ENCODE results near the gene MTARC1.

Gene MTARC1

DNA sequence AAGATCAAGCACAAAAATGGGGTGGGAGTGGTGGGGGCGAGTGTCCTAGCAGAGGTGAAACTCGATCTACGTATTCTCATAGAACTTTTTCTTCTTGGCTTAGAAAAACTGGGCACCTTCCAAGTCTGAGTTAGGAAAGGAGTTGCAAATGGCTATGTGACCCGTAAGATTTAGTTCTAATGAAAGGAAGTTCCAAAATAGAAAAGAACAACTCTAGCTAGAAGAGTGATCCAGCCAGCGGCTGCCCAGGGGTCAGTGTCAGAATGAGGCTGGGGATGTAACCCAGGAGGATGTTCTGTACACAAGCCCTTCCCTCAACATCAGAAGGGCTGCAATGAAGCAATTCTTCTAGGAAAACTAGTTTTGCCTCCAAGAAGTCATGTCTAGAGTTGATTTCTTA lies 5.2 kb downstream of the MTARC1 start:
- Histone ChIP-seq H3K9ac (ENCODE audit: low read length) (no peak overlapping the region), H3K27ac (ENCODE audit: low read depth, low read length) (no peak overlapping the region), H3K9me3 (ENCODE audit: low read length) (no peaks in the 10 kb centered on the region), H3K36me3 (ENCODE audit: insufficient read depth, low read length) (peaks cover 7% of the 10 kb centered on the region), H3K4me1 (ENCODE audit: insufficient read depth, low read length) (peaks cover 11% of the 10 kb centered on the region), H3K27me3 (ENCODE audit: control insufficient read depth in 1 of 2, insufficient read depth in 2 of 2, low read length in 2 of 2) (no peaks in the 10 kb centered on the region), H3K4me3 (ENCODE audit: low read depth in 1 of 2, low read length in 2 of 2) (no peak overlapping the region)

DNA sequence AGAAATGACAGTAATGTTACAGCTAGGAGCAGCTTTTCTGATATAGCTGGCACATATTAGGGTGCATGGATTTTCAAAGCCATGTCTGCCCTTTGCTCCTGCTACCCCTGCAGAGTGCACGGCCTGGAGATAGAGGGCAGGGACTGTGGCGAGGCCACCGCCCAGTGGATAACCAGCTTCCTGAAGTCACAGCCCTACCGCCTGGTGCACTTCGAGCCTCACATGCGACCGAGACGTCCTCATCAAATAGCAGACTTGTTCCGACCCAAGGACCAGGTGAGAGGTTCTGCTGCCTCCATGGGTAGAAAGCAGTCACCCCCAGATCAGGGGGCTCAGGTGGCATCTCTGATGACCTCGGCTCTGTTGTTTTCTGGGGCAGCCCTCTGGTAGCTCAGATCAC lies 9.8 kb downstream of the MTARC1 start:
- H3K36me3 ChIP-seq (ENCODE audit: insufficient read depth, low read length), result peaks cover 34% of the 10 kb centered on the region
- no peak overlapping the region for H3K27ac ChIP-seq (ENCODE audit: low read depth, low read length)
- no peaks in the 10 kb centered on the region for H3K4me1 ChIP-seq (ENCODE audit: insufficient read depth, low read length)
- no peak overlapping the region for H3K4me3 ChIP-seq (ENCODE audit: low read depth in 1 of 2, low read length in 2 of 2)
- H3K9ac ChIP-seq (ENCODE audit: low read length), result no peak overlapping the region
- H3K27me3 ChIP-seq (ENCODE audit: control insufficient read depth in 1 of 2, insufficient read depth in 2 of 2, low read length in 2 of 2), result no peaks in the 10 kb centered on the region
- H3K9me3 ChIP-seq (ENCODE audit: low read length), result no peaks in the 10 kb centered on the region

GRCh38 chr1:220797044-220797443 lies 10.3 kb downstream of the MTARC1 start:
- H3K27me3 ChIP-seq (ENCODE audit: control insufficient read depth in 1 of 2, insufficient read depth in 2 of 2, low read length in 2 of 2), result no peaks in the 10 kb centered on the region
- H3K4me1 ChIP-seq (ENCODE audit: insufficient read depth, low read length), result no peaks in the 10 kb centered on the region
- H3K27ac ChIP-seq (ENCODE audit: low read depth, low read length), result no peak overlapping the region
- no peaks in the 10 kb centered on the region for H3K9me3 ChIP-seq (ENCODE audit: low read length)
- no peak overlapping the region for H3K9ac ChIP-seq (ENCODE audit: low read length)
- no peak overlapping the region for H3K4me3 ChIP-seq (ENCODE audit: low read depth in 1 of 2, low read length in 2 of 2)
- peaks cover 34% of the 10 kb centered on the region for H3K36me3 ChIP-seq (ENCODE audit: insufficient read depth, low read length)

DNA sequence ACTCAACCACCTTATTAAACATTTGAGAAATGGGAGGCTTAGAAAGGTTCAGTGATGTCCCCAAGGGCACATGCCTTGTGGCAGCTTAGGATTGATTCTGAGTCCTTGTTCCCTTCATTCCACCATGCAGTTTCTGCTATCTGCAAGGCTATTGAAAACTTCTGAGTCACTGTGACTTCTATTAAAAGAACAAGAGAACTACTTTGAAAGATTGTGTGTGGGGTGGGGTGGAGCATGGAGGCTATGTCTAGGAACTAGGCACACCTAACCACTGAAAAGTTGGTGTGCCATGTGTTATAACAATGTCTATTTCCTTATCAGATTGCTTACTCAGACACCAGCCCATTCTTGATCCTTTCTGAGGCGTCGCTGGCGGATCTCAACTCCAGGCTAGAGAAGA lies 10.8 kb downstream of the MTARC1 start:
- H3K4me1 ChIP-seq (ENCODE audit: insufficient read depth, low read length), result no peaks in the 10 kb centered on the region
- no peak overlapping the region for H3K27ac ChIP-seq (ENCODE audit: low read depth, low read length)
- H3K9me3 ChIP-seq (ENCODE audit: low read length), result no peaks in the 10 kb centered on the region
- peaks cover 34% of the 10 kb centered on the region for H3K36me3 ChIP-seq (ENCODE audit: insufficient read depth, low read length)
- H3K4me3 ChIP-seq (ENCODE audit: low read depth in 1 of 2, low read length in 2 of 2), result no peak overlapping the region
- H3K9ac ChIP-seq (ENCODE audit: low read length), result no peak overlapping the region
- H3K27me3 ChIP-seq (ENCODE audit: control insufficient read depth in 1 of 2, insufficient read depth in 2 of 2, low read length in 2 of 2), result no peaks in the 10 kb centered on the region

DNA sequence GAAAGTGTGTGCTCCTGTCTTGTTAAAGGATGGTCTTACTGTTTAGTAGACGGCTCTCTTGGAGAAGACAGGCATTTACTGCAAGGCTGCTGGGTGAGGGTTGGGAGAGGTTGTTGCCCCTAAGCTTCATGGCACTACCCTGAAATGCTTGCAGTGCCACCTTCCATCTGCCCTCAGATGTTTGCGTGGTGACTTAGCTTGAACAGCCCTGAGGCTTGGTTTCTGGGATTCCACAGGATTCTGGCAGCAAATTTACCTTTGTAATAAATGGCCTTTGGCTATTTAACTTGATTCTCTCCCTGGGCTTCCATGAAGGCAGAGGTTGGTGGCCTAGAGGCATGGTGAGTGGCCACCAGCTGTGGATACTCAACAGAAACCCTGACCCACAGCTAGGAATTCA lies 11.6 kb downstream of the MTARC1 start:
- H3K36me3 ChIP-seq (ENCODE audit: insufficient read depth, low read length), result peaks cover 34% of the 10 kb centered on the region
- no peaks in the 10 kb centered on the region for H3K27me3 ChIP-seq (ENCODE audit: control insufficient read depth in 1 of 2, insufficient read depth in 2 of 2, low read length in 2 of 2)
- H3K9me3 ChIP-seq (ENCODE audit: low read length), result no peaks in the 10 kb centered on the region
- H3K4me3 ChIP-seq (ENCODE audit: low read depth in 1 of 2, low read length in 2 of 2), result no peak overlapping the region
- H3K9ac ChIP-seq (ENCODE audit: low read length), result no peak overlapping the region
- H3K27ac ChIP-seq (ENCODE audit: low read depth, low read length), result no peak overlapping the region
- peaks cover 7% of the 10 kb centered on the region for H3K4me1 ChIP-seq (ENCODE audit: insufficient read depth, low read length)

GRCh38 chr1:220800262-220800661 lies 13.5 kb downstream of the MTARC1 start:
- H3K27ac ChIP-seq (ENCODE audit: low read depth, low read length), result no peak overlapping the region
- H3K9me3 ChIP-seq (ENCODE audit: low read length), result no peaks in the 10 kb centered on the region
- peaks cover 34% of the 10 kb centered on the region for H3K36me3 ChIP-seq (ENCODE audit: insufficient read depth, low read length)
- no peaks in the 10 kb centered on the region for H3K27me3 ChIP-seq (ENCODE audit: control insufficient read depth in 1 of 2, insufficient read depth in 2 of 2, low read length in 2 of 2)
- H3K4me3 ChIP-seq (ENCODE audit: low read depth in 1 of 2, low read length in 2 of 2), result no peak overlapping the region
- peaks cover 23% of the 10 kb centered on the region for H3K4me1 ChIP-seq (ENCODE audit: insufficient read depth, low read length)
- H3K9ac ChIP-seq (ENCODE audit: low read length), result no peak overlapping the region

- Histone ChIP-seq H3K4me1 (ENCODE audit: insufficient read depth, low read length) (peaks cover 32% of the 10 kb centered on the region), H3K9me3 (ENCODE audit: low read length) (no peaks in the 10 kb centered on the region), H3K36me3 (ENCODE audit: insufficient read depth, low read length) (peaks cover 14% of the 10 kb centered on the region), H3K27ac (ENCODE audit: low read depth, low read length) (peak overlapping the region; percentile 54), H3K4me3 (ENCODE audit: low read depth in 1 of 2, low read length in 2 of 2) (no peak overlapping the region), H3K9ac (ENCODE audit: low read length) (no peak overlapping the region), H3K27me3 (ENCODE audit: control insufficient read depth in 1 of 2, insufficient read depth in 2 of 2, low read length in 2 of 2) (no peaks in the 10 kb centered on the region)
Measured at GRCh38 chr1:220803401-220804201, 16.9 kb downstream of the MTARC1 start.

DNA sequence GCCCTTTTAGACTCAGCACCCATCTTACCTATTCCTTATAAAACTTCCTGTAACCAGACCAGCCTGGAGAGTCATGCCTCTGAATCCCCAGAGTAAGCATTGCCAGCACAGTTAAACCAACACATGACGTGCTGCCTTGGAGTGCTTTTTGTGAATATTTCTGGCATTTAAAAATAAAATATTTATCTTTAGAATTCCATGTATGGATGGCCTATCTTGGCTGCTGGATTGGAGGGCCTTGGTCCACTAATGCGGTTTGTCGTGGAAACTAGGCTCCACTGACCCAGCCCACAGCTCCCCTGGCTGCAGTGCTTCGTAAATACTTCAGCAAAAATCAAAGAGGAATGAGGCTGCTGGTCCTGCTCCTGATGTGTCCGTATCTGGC lies 17.5 kb downstream of the MTARC1 start:
- H3K4me3 ChIP-seq (ENCODE audit: low read depth in 1 of 2, low read length in 2 of 2), result no peak overlapping the region
- peak overlapping the region; percentile 54 for H3K27ac ChIP-seq (ENCODE audit: low read depth, low read length)
- H3K4me1 ChIP-seq (ENCODE audit: insufficient read depth, low read length), result peaks cover 38% of the 10 kb centered on the region

GRCh38 chr1:220806408-220806807 lies 19.7 kb downstream of the MTARC1 start:
- peaks cover 55% of the 10 kb centered on the region for H3K4me1 ChIP-seq (ENCODE audit: insufficient read depth, low read length)
- no peak overlapping the region for H3K4me3 ChIP-seq (ENCODE audit: low read depth in 1 of 2, low read length in 2 of 2)
- no peaks in the 10 kb centered on the region for H3K27me3 ChIP-seq (ENCODE audit: control insufficient read depth in 1 of 2, insufficient read depth in 2 of 2, low read length in 2 of 2)
- H3K9me3 ChIP-seq (ENCODE audit: low read length), result no peaks in the 10 kb centered on the region
- H3K9ac ChIP-seq (ENCODE audit: low read length), result no peak overlapping the region
- H3K27ac ChIP-seq (ENCODE audit: low read depth, low read length), result no peak overlapping the region
- no peaks in the 10 kb centered on the region for H3K36me3 ChIP-seq (ENCODE audit: insufficient read depth, low read length)

More for the DNA sequence above, 17.5 kb downstream of the MTARC1 start:
- Histone ChIP-seq H3K36me3 (ENCODE audit: insufficient read depth, low read length) (peaks cover 8% of the 10 kb centered on the region), H3K9ac (ENCODE audit: low read length) (no peak overlapping the region), H3K9me3 (ENCODE audit: low read length) (no peaks in the 10 kb centered on the region), H3K27me3 (ENCODE audit: control insufficient read depth in 1 of 2, insufficient read depth in 2 of 2, low read length in 2 of 2) (no peaks in the 10 kb centered on the region)

DNA sequence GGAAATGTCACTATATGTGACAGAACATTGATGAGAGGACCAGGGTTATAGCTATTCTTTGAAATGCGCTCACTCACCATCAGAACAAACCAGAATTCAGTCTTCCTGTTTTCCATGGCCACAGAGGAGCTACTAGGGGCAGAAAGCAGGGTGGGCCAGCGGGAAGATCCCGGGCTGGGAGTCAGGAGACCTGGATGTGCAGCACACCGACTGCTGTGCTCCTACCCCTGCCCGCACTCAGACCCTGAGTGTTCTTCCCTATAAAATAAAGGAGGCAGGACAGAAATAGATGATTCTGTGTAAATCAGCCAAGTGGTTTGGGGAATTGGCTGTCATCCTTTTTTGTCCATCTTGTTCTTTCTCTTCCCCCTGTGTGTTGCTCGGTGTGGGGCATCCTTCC lies 21.0 kb downstream of the MTARC1 start:
- no peaks in the 10 kb centered on the region for H3K27me3 ChIP-seq (ENCODE audit: control insufficient read depth in 1 of 2, insufficient read depth in 2 of 2, low read length in 2 of 2)
- peaks cover 63% of the 10 kb centered on the region for H3K4me1 ChIP-seq (ENCODE audit: insufficient read depth, low read length)
- H3K27ac ChIP-seq (ENCODE audit: low read depth, low read length), result peak overlapping the region; percentile 83
- H3K4me3 ChIP-seq (ENCODE audit: low read depth in 1 of 2, low read length in 2 of 2), result no peak overlapping the region
- H3K9me3 ChIP-seq (ENCODE audit: low read length), result no peaks in the 10 kb centered on the region
- H3K36me3 ChIP-seq (ENCODE audit: insufficient read depth, low read length), result no peaks in the 10 kb centered on the region
- no peak overlapping the region for H3K9ac ChIP-seq (ENCODE audit: low read length)

DNA sequence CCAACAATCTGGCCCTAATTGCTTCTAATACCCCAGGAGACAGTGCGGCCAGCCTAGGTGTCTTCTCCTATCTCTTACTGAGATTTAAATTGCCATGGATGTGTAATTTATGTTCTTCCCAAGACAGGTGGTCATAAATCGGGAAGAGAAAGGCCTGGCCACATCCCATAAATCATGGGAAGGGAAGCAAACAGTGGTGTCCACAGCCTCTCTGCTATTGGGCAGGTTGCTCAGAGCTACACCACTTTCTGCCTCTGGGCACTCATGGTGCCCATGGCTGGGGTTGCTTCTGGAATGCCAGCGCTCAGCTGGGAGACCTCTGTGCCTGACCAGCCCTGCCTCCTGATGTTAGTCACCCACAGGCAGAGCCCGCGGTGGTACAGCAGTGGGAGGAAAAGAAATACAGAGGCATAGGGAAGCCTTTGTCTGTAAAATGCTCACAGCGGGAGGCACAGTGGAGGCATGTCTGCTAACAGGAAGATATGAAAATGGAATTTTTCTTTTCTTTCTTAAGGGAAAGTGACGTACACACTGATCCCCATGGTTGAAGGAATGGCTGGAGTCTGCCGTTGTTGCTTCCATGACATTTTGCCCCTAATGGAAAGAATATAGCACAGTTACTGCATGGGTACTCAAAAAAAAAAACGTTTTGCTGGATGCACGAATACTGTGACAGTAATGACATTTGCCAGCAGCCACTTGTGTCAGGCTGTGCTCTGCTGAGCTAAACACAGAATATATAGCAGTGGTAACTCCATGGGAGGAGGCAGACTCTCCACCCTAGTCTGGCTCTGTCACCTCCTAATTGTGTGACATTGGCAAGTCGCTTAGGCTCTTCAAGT lies 21.9 kb downstream of the MTARC1 start:
- Histone ChIP-seq H3K4me3 (ENCODE audit: low read depth in 1 of 2, low read length in 2 of 2) (no peak overlapping the region), H3K9ac (ENCODE audit: low read length) (no peak overlapping the region), H3K27me3 (ENCODE audit: control insufficient read depth in 1 of 2, insufficient read depth in 2 of 2, low read length in 2 of 2) (no peaks in the 10 kb centered on the region), H3K36me3 (ENCODE audit: insufficient read depth, low read length) (no peaks in the 10 kb centered on the region), H3K27ac (ENCODE audit: low read depth, low read length) (peak overlapping the region; percentile 83), H3K4me1 (ENCODE audit: insufficient read depth, low read length) (peaks cover 55% of the 10 kb centered on the region), H3K9me3 (ENCODE audit: low read length) (no peaks in the 10 kb centered on the region)

All from muscle layer of colon (tissue), 2 donors.